NCI-H187 (cell line): ENCODE results near the gene MAP4K1.
"Not testable (repeated sequence)": the region's sequence is repeated elsewhere in the genome, so short reads cannot be mapped to it uniquely, and the experiment has no call there.

Experiments used
- DNase-seq, 2 experiments: peaks; one replicate each; lab custom pipeline; 2025; lab: John Stamatoyannopoulos, UW

The MAP4K1 gene

GRCh38 chr19:38650911-38651584 is 33.3 kb upstream of the MAP4K1 start:
- DNase-seq = no peak

DNA sequence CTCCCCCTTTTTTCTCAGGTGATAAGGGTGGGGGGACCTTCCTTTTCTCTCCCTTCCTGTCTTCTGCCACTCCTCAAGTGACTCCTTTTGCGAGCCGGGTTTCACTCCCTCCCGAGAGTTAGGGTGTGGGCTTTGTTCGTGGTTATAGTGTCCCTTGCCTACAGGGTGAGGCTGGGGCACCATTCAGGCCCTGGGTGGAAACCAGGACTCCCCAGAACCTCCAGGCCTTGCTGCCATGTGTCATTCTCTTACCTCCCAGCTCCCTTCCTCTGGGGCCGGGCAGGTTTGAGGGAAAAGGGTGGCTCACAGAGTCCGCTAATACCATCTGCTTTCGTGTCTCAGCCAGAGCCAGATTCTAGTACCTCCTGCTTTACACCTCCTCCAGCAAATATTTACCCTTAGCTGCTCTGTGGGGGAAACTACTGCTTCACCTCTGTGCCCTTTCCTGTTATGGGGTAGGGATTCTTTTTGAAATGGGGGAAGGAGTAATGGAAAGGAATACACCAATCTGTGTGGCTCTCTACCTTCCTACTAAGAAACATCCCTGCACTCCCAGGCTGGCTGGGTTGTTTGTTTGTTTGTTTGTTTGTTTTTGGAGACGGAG is 32.5 kb upstream of the MAP4K1 start:
- DNase-seq = no peak

- DNase-seq = no peak
Observed at GRCh38 chr19:38649305-38650171, 31.8 kb upstream of the MAP4K1 start.

GRCh38 chr19:38648769-38649304 is 31.1 kb upstream of the MAP4K1 start:
- no peak for DNase-seq

GRCh38 chr19:38647966-38648768 is 30.4 kb upstream of the MAP4K1 start:
- DNase-seq = no peak

DNA sequence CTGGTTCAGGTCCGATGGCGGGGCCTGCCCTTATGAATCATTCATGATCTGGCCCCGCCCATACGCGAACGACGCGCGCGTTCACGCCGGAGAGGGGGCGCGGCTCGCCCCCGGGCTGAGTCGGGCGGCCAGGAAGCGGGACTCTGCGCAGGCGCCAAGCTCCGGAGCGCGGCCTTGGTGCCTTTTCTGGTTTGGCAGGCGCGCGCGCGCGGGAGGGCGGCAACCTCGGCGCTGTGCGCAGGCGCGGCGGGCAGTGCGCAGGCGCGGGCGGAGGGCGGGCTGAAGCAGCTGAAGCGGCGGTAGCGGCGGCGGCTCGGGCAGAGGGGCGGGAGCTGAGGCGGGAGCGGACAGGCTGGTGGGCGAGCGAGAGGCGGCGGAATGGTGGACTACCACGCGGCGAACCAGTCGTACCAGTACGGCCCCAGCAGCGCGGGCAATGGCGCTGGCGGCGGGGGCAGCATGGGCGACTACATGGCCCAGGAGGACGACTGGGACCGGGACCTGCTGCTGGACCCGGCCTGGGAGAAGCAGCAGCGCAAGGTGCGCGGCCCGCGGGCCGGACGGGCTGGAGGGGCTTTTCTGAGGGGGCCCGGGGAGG is 29.7 kb upstream of the MAP4K1 start, which contains the start of gene ACTN4:
TSS of gene ACTN4 (plus strand) at position 282 of the 598 bp plus-strand sequence. CDS start at position 379, 97 bp downstream.
- DNase-seq = peak; percentile 96 to 98

- no peak for DNase-seq
Observed at GRCh38 chr19:38644719-38645118, 27.0 kb upstream of the MAP4K1 start.

DNA sequence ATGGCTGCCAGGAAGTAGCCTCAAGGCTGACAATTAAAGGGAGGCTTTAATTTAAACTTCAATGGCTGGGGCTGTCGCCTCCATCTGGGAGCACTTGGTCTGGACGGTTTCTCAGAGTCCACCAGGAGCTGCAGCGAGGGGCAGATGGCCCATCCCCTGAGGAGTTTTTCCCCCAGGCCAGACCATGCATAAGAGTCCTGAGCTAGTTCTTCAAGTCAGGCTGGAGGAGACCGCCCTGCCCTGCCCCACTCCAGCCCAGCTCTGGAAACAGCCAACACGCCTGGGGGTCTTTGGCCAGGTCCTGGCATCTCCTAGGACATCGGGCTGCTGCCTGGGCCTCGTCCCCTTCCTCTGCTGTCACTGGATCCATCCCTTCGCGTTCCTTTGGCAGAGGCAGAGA is 24.4 kb upstream of the MAP4K1 start:
- no peak for DNase-seq

DNA sequence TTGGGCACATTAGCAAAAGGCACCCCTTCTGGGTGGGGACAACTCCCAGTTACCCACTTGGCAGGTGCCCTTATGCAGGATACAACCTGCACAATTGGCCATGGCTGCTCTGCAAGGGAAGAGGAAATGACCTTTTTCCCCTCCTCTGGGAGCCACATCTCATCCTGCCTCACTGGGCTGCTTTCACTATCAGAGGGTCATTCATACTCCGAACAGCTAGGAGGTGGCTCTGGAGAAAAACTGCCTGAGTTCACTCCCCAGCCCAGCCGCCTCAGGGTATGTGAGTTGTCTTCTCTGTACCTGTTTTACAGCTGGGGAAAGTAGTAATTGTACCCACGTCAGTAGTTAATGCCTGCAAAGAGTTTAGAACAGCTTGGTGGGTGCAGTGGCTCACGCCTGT is 22.6 kb upstream of the MAP4K1 start:
- DNase-seq = no peak

GRCh38 chr19:38639679-38640078 is 21.9 kb upstream of the MAP4K1 start:
- DNase-seq = no peak

GRCh38 chr19:38638461-38638860 is 20.7 kb upstream of the MAP4K1 start:
- DNase-seq = no peak

DNA sequence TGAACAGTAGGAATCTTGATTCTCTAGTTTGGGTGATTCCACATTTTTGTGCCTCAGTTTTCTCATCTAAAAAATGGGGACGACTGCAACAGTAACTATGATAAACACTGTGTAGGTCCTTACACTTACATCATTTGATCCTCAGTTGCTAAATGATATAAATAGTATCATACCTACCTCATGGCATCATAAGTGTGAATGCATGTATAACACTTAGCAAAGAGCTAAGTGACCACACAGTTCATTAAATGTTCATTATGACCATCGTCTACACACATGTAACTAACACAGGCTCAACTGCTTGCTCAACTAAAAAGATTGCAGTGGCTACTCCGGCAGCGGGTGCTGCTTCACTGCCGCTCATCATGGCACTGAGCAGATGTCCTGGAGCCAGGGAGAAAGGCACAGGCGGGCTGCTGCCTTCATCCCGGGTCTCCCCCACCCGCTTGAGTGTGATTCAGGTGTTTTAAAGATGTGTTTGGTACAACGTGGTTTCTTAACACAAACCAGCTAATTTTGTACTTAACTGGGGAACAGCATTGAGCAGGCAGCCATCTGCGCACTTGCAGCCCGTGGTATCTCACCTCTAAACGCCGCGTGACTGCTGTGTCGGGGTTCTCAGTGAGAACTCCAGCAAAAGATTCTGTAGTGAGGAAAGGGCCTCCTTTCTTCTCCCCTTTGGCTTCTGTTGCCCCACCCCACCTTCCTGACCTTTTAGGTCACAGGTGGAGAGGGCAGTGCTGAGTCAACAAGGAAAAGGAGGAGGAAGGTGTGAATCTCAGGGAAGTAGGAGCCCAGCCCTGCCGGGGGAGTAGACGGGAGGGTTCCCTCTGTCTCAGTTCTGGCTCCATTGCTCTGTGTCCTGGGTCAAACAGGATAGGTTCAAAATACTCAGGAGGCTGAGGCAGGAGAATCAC is 18.0 kb upstream of the MAP4K1 start:
- DNase-seq = no peak

- peak; percentile 17 to 34 for DNase-seq
Observed at GRCh38 chr19:38634757-38635482, 17.2 kb upstream of the MAP4K1 start.

- no peak for DNase-seq
Observed at GRCh38 chr19:38632476-38633213, 14.9 kb upstream of the MAP4K1 start.

DNA sequence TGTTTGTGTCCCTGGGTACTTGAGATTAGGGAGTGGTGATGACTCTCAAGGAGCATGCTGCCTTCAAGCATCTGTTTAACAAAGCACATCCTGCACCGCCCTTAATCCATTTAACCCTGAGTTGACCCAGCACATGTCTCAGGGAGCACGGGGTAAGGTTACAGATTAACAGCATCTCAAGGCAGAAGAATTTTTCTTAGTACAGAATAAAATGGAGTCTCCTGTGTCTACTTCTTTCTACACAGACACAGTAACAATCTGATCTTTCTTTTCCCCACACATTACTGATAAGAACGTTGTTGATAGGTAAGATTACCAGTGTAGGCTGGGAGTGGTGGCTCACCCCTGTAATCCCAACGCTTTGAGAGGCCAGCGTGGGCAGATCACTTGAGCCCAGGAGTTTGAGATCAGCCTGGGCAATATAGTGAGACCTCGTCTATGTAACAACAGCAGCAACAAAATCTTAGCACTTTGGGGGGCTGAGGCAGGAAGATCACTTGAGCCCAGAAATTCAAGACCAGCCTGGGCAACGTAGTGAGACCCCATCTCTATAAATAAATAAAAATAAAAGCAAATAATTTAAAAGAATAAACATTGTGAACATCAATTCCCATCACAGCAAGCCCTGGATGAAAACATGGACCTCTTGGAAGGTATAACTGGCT is 14.2 kb upstream of the MAP4K1 start:
- DNase-seq = peak in 1 of 2 experiments; percentile 26

- not testable (repeated sequence) for DNase-seq
Observed at GRCh38 chr19:38631301-38631700, 13.5 kb upstream of the MAP4K1 start.

GRCh38 chr19:38629568-38629967 is 11.8 kb upstream of the MAP4K1 start:
- no peak for DNase-seq

- DNase-seq = no peak
Observed at GRCh38 chr19:38626401-38626800, 8.6 kb upstream of the MAP4K1 start.
